ENCODE data around the gene ZNF267.
"Not testable (repeated sequence)": the region's sequence is repeated elsewhere in the genome, so short reads cannot be mapped to it uniquely, and the experiment has no call there.

DNA sequence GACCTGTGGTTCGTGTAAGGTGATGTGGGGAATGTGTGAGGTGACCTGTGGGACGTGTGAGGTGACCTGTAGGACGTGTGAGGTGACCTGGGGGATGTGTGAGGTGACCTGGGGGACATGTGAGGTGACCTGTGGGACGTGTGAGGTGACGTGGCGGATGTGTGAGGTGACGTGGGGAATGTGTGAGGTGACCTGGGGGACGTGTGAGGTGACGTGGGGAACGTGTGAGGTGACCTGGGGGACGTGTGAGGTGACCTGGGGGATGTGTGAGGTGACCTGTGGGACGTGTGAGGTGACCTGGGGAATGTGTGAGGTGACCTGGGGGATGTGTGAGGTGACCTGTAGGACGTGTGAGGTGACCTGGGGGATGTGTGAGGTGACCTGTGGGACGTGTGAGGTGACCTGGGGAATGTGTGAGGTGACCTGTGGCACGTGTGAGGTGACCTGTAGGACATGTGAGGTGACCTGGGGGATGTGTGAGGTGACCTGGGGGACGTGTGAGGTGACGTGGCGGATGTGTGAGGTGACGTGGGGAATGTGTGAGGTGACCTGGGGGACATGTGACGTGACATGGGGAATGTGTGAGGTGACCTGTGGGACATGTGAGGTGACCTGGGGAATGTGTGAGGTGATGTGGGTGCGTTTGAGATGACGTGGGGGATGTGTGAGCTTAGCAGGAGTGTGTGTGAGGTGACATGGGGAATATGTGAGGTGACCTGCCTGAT lies 86.7 kb downstream of the ZNF267 start:
- TF ChIP-seq, protein P1, sequence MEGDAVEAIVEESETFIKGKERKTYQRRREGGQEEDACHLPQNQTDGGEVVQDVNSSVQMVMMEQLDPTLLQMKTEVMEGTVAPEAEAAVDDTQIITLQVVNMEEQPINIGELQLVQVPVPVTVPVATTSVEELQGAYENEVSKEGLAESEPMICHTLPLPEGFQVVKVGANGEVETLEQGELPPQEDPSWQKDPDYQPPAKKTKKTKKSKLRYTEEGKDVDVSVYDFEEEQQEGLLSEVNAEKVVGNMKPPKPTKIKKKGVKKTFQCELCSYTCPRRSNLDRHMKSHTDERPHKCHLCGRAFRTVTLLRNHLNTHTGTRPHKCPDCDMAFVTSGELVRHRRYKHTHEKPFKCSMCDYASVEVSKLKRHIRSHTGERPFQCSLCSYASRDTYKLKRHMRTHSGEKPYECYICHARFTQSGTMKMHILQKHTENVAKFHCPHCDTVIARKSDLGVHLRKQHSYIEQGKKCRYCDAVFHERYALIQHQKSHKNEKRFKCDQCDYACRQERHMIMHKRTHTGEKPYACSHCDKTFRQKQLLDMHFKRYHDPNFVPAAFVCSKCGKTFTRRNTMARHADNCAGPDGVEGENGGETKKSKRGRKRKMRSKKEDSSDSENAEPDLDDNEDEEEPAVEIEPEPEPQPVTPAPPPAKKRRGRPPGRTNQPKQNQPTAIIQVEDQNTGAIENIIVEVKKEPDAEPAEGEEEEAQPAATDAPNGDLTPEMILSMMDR (IDR thresholded peaks at IDR 0.05; ENCODE audit: insufficient read depth, low read length, poor library complexity, severe bottlenecking), result not testable (repeated sequence)
- not testable (repeated sequence) for TF ChIP-seq EZH2phosphoT487 (conservative IDR thresholded peaks at IDR 0.05; ENCODE audit: low read length)
